ENCODE data around the gene GDF10.

Gene GDF10

DNA sequence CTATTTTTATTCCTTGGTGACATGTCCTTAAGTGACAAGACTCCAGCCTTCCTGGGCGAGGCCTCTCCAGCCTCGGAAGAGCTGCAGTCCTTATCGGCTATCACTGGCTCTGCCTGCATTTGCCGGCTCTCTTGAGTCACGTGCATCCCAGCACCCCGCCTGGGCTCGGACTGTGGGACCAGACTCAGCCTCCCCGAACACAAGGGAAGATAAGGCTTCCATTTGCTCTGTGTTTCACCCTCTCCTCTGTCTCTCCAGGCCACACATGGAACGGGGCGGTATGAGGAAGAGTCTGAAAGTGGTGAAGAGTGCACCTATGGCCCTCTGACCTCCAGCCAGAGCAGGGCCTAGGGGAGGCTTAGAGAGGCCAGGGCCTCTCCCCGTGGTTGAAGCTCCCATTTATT, 26.9 kb downstream of the GDF10 start:
- Histone ChIP-seq H3K27me3 (ENCODE audit: insufficient read depth, low read length) (no peaks in the 10 kb centered on the region), H3K14ac (ENCODE audit: low read length) (no peak overlapping the region)
- WGBS (ENCODE audit: extremely low coverage, insufficient coverage, insufficient read length): no CpG with 5 or more reads among the region's 11 CpGs

GRCh38 chr10:47329855-47330254, 29.9 kb downstream of the GDF10 start:
- no peaks in the 10 kb centered on the region for H3K79me1 ChIP-seq (ENCODE audit: low read length)
- no peak overlapping the region for H3K4me3 ChIP-seq (ENCODE audit: low read depth, low read length)
- H3K18ac ChIP-seq (ENCODE audit: low read length): no peak overlapping the region
- no peak overlapping the region for H4K8ac ChIP-seq (ENCODE audit: low read depth, low read length)
- no peak overlapping the region for H4K12ac ChIP-seq (ENCODE audit: low read depth, low read length)
- H3K4me2 ChIP-seq (ENCODE audit: low read length): no peak overlapping the region
- no peak overlapping the region for H3K23ac ChIP-seq (ENCODE audit: low read length)
- H3K14ac ChIP-seq (ENCODE audit: low read length): no peak overlapping the region
- H3K27ac ChIP-seq (ENCODE audit: low read depth, low read length): no peak overlapping the region
- H3K9ac ChIP-seq (ENCODE audit: low read length): no peak overlapping the region
- no CpG with 5 or more reads among the region's 4 CpGs for WGBS (ENCODE audit: extremely low coverage, insufficient coverage, insufficient read length)
- H2BK120ac ChIP-seq (ENCODE audit: insufficient read depth, low read length, poor library complexity): no peak overlapping the region
- no peaks in the 10 kb centered on the region for H3K79me2 ChIP-seq (ENCODE audit: control insufficient read depth, insufficient read depth, low read length, poor library complexity)
- no peaks in the 10 kb centered on the region for H3K36me3 ChIP-seq (ENCODE audit: control insufficient read depth in 1 of 2, insufficient read depth in 2 of 2, low read length in 2 of 2)
- no peak overlapping the region for H2BK5ac ChIP-seq (ENCODE audit: low read depth, low read length, poor library complexity)
- no peak overlapping the region for H2BK12ac ChIP-seq (ENCODE audit: low read length)
- peaks cover 22% of the 10 kb centered on the region for H3K9me3 ChIP-seq (ENCODE audit: insufficient read depth, low read depth, low read length)
- no peaks in the 10 kb centered on the region for H3K27me3 ChIP-seq (ENCODE audit: insufficient read depth, low read length)
- H3K4ac ChIP-seq (ENCODE audit: low read depth, low read length): no peak overlapping the region
- DNase-seq: no peak
- H2AK5ac ChIP-seq (ENCODE audit: low read length): no peak overlapping the region
- H2AFZ ChIP-seq (ENCODE audit: insufficient read depth, low read length, poor library complexity): no peak overlapping the region
- peaks cover 3 to 4% of the 10 kb centered on the region in 2 experiments for H3K4me1 ChIP-seq (ENCODE audit: control insufficient read depth in 1 of 2, insufficient read depth in 2 of 2, low read length in 2 of 2)
- no peak overlapping the region for H4K91ac ChIP-seq (ENCODE audit: low read depth, low read length)

More for the DNA sequence above, 26.9 kb downstream of the GDF10 start:
- Histone ChIP-seq H2AFZ (ENCODE audit: insufficient read depth, low read length, poor library complexity) (no peak overlapping the region), H3K36me3 (ENCODE audit: control insufficient read depth in 1 of 2, insufficient read depth in 2 of 2, low read length in 2 of 2) (no peaks in the 10 kb centered on the region), H2AK5ac (ENCODE audit: low read length) (no peak overlapping the region), H3K18ac (ENCODE audit: low read length) (no peak overlapping the region), H4K8ac (ENCODE audit: low read depth, low read length) (no peak overlapping the region), H3K27ac (ENCODE audit: low read depth, low read length) (no peak overlapping the region), H2BK12ac (ENCODE audit: low read length) (no peak overlapping the region), H3K4me3 (ENCODE audit: low read depth, low read length) (no peak overlapping the region), H3K4me2 (ENCODE audit: low read length) (no peak overlapping the region), H3K9me3 (ENCODE audit: insufficient read depth, low read depth, low read length) (peaks cover 20% of the 10 kb centered on the region), H3K9ac (ENCODE audit: low read length) (no peak overlapping the region), H4K12ac (ENCODE audit: low read depth, low read length) (no peak overlapping the region), H3K79me2 (ENCODE audit: control insufficient read depth, insufficient read depth, low read length, poor library complexity) (no peaks in the 10 kb centered on the region), H2BK120ac (ENCODE audit: insufficient read depth, low read length, poor library complexity) (no peak overlapping the region), H3K4me1 (ENCODE audit: control insufficient read depth in 1 of 2, insufficient read depth in 2 of 2, low read length in 2 of 2) (peaks cover 2 to 3% of the 10 kb centered on the region in 2 experiments), H3K23ac (ENCODE audit: low read length) (no peak overlapping the region), H3K79me1 (ENCODE audit: low read length) (no peaks in the 10 kb centered on the region), H4K91ac (ENCODE audit: low read depth, low read length) (no peak overlapping the region), H3K4ac (ENCODE audit: low read depth, low read length) (no peak overlapping the region), H2BK5ac (ENCODE audit: low read depth, low read length, poor library complexity) (no peak overlapping the region)
- no peak for DNase-seq

DNA sequence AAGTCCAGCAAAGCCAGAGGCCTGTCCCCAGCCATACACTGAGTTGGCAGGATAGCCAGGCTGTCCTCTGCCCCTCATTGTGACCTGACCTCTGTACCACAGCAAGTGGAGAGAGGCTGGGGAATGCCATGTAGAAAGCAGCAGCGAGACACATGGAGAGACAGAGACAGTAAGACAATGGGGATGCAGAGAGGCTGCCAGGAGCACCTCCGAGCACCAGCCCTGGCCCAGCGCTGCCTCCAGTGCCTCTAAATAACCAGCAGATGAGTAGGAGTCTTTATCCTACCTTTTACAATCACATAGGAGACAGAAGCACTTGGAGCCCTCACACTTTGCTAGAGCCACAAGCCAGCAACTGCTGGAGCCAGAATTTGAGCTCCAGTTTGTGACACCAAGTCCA, 30.4 kb downstream of the GDF10 start:
- DNase-seq: no peak
- H3K4me3 ChIP-seq (ENCODE audit: low read depth, low read length): no peak overlapping the region
- WGBS (ENCODE audit: extremely low coverage, insufficient coverage, insufficient read length): no CpG with 5 or more reads among the region's 3 CpGs
- H3K14ac ChIP-seq (ENCODE audit: low read length): no peak overlapping the region
- no peak overlapping the region for H3K4me2 ChIP-seq (ENCODE audit: low read length)
- H3K4ac ChIP-seq (ENCODE audit: low read depth, low read length): no peak overlapping the region
- no peaks in the 10 kb centered on the region for H3K36me3 ChIP-seq (ENCODE audit: control insufficient read depth in 1 of 2, insufficient read depth in 2 of 2, low read length in 2 of 2)
- no peak overlapping the region for H2BK12ac ChIP-seq (ENCODE audit: low read length)
- H3K79me2 ChIP-seq (ENCODE audit: control insufficient read depth, insufficient read depth, low read length, poor library complexity): no peaks in the 10 kb centered on the region
- H3K18ac ChIP-seq (ENCODE audit: low read length): no peak overlapping the region
- H3K4me1 ChIP-seq (ENCODE audit: control insufficient read depth in 1 of 2, insufficient read depth in 2 of 2, low read length in 2 of 2): peaks cover 3 to 4% of the 10 kb centered on the region in 2 experiments
- H2BK120ac ChIP-seq (ENCODE audit: insufficient read depth, low read length, poor library complexity): no peak overlapping the region
- no peaks in the 10 kb centered on the region for H3K79me1 ChIP-seq (ENCODE audit: low read length)
- H4K8ac ChIP-seq (ENCODE audit: low read depth, low read length): no peak overlapping the region
- H3K27ac ChIP-seq (ENCODE audit: low read depth, low read length): no peak overlapping the region
- H2AFZ ChIP-seq (ENCODE audit: insufficient read depth, low read length, poor library complexity): no peak overlapping the region
- H3K27me3 ChIP-seq (ENCODE audit: insufficient read depth, low read length): no peaks in the 10 kb centered on the region
- H2AK5ac ChIP-seq (ENCODE audit: low read length): no peak overlapping the region
- no peak overlapping the region for H3K9ac ChIP-seq (ENCODE audit: low read length)
- no peak overlapping the region for H2BK5ac ChIP-seq (ENCODE audit: low read depth, low read length, poor library complexity)
- H4K12ac ChIP-seq (ENCODE audit: low read depth, low read length): no peak overlapping the region
- H3K9me3 ChIP-seq (ENCODE audit: insufficient read depth, low read depth, low read length): peaks cover 20% of the 10 kb centered on the region
- H4K91ac ChIP-seq (ENCODE audit: low read depth, low read length): no peak overlapping the region
- no peak overlapping the region for H3K23ac ChIP-seq (ENCODE audit: low read length)

DNA sequence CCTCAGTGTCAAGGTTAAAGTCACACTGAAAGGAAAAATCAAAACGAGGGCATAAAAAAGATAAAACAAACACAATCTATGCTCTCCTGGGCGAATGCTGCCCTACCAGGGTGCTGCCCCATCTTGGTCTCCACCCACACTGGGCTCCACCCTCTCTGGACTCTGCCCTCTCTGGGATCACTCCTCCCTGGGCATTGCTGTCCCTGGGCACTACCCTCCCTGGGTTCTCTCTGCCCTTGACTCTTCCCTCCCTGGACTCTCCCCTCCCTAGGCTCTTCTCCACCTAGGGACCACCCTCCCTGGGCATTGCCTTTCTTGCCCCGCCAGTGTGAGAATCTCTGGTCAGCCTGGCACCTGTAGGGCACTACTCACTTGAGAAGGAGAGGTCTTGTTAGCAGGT, 30.8 kb downstream of the GDF10 start:
- Histone ChIP-seq H3K79me2 (ENCODE audit: control insufficient read depth, insufficient read depth, low read length, poor library complexity) (no peaks in the 10 kb centered on the region), H3K9me3 (ENCODE audit: insufficient read depth, low read depth, low read length) (peaks cover 20% of the 10 kb centered on the region), H3K27me3 (ENCODE audit: insufficient read depth, low read length) (no peaks in the 10 kb centered on the region), H3K23ac (ENCODE audit: low read length) (no peak overlapping the region), H4K91ac (ENCODE audit: low read depth, low read length) (no peak overlapping the region), H3K9ac (ENCODE audit: low read length) (no peak overlapping the region), H3K4me3 (ENCODE audit: low read depth, low read length) (no peak overlapping the region), H3K4ac (ENCODE audit: low read depth, low read length) (no peak overlapping the region), H3K36me3 (ENCODE audit: control insufficient read depth in 1 of 2, insufficient read depth in 2 of 2, low read length in 2 of 2) (no peaks in the 10 kb centered on the region), H2AK5ac (ENCODE audit: low read length) (no peak overlapping the region), H3K14ac (ENCODE audit: low read length) (no peak overlapping the region), H4K8ac (ENCODE audit: low read depth, low read length) (no peak overlapping the region), H3K79me1 (ENCODE audit: low read length) (no peaks in the 10 kb centered on the region), H4K12ac (ENCODE audit: low read depth, low read length) (no peak overlapping the region), H2AFZ (ENCODE audit: insufficient read depth, low read length, poor library complexity) (no peak overlapping the region), H3K27ac (ENCODE audit: low read depth, low read length) (no peak overlapping the region), H3K4me2 (ENCODE audit: low read length) (no peak overlapping the region), H2BK12ac (ENCODE audit: low read length) (no peak overlapping the region), H2BK5ac (ENCODE audit: low read depth, low read length, poor library complexity) (no peak overlapping the region), H2BK120ac (ENCODE audit: insufficient read depth, low read length, poor library complexity) (no peak overlapping the region), H3K4me1 (ENCODE audit: control insufficient read depth in 1 of 2, insufficient read depth in 2 of 2, low read length in 2 of 2) (peaks cover 3 to 4% of the 10 kb centered on the region in 2 experiments), H3K18ac (ENCODE audit: low read length) (no peak overlapping the region)
- WGBS (ENCODE audit: extremely low coverage, insufficient coverage, insufficient read length): no CpG with 5 or more reads among the region's 3 CpGs
- no peak for DNase-seq

All from trophoblast cell (in vitro differentiated cells and primary cell).